ENCODE data around the gene MORN1.

DNA sequence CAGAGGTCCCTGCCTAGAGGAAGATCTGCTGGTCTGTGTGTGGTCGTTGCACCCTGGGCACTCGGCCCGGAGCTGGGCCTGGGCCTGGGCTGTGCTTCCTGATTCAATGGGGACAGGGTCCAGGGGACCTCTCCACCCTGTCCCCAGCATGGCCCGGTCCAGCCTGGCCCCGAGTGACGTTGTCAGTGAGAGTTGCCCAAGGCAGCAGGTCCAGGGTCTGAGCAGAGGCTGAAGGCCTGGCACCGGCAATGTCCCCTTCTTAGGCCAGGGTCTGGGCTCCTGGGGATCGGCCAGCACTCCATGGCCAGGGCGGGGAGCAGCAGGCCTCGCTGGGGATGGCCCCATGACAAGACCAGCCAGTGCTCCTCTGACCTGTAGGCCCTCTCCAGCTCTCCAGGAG, 36.6 kb upstream of the MORN1 start:
- TF ChIP-seq, protein P1, sequence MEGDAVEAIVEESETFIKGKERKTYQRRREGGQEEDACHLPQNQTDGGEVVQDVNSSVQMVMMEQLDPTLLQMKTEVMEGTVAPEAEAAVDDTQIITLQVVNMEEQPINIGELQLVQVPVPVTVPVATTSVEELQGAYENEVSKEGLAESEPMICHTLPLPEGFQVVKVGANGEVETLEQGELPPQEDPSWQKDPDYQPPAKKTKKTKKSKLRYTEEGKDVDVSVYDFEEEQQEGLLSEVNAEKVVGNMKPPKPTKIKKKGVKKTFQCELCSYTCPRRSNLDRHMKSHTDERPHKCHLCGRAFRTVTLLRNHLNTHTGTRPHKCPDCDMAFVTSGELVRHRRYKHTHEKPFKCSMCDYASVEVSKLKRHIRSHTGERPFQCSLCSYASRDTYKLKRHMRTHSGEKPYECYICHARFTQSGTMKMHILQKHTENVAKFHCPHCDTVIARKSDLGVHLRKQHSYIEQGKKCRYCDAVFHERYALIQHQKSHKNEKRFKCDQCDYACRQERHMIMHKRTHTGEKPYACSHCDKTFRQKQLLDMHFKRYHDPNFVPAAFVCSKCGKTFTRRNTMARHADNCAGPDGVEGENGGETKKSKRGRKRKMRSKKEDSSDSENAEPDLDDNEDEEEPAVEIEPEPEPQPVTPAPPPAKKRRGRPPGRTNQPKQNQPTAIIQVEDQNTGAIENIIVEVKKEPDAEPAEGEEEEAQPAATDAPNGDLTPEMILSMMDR (IDR thresholded peaks at IDR 0.05 in 8 of 11, conservative IDR thresholded peaks at IDR 0.05 in 3 of 11) = no peak
- no peak for TF ChIP-seq POLR2AphosphoS5 (IDR thresholded peaks at IDR 0.05)
